T1000 (cell line): ENCODE data around the gene CFAP90.

Source experiments
- DNase-seq: peaks from one replicate; lab custom pipeline; 2025; ENCODE audit warnings: mixed read lengths; lab: John Stamatoyannopoulos, UW

CFAP90 gene

GRCh38 chr5:7868427-7868772, 17.5 kb upstream of the CFAP90 start:
- DNase-seq, result no peak

DNA sequence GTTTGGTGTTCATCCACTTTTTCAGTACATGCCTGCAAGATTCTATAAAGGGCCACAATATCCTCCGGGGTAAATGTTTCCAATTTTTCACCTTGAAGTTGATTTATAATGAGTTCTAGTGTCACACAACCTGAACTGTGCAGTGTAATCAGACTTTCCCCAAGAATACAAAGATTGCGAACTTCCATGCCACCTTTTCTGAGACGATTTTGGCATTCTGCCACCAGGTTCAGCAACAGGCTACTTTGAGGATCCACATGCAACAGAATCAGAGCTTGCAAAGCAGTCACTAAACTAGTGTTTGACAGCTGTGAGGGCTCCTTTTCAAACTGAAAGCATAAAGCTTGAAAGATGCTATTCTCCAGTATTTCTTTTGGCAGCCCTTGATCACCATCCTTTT, 16.3 kb upstream of the CFAP90 start:
- DNase-seq, result no peak

DNA sequence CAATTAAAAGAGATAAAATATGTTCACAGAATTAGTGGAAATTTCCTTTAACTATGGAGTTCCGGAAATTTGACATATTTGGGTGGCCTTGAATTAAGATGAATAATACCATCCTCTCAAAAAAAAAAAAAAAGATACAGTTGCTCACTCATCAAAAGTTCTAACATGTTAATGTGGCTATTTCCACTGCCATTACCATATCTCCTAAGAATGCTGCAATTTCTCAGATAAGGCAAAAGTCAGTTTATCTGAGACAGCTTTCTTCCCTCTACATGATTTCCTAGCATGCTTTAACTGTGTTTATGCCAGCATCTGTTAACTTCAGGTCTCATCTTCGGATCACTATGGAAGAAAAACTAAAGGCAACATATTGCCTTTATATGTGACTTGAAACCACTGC, 15.3 kb upstream of the CFAP90 start:
- no peak for DNase-seq

DNA sequence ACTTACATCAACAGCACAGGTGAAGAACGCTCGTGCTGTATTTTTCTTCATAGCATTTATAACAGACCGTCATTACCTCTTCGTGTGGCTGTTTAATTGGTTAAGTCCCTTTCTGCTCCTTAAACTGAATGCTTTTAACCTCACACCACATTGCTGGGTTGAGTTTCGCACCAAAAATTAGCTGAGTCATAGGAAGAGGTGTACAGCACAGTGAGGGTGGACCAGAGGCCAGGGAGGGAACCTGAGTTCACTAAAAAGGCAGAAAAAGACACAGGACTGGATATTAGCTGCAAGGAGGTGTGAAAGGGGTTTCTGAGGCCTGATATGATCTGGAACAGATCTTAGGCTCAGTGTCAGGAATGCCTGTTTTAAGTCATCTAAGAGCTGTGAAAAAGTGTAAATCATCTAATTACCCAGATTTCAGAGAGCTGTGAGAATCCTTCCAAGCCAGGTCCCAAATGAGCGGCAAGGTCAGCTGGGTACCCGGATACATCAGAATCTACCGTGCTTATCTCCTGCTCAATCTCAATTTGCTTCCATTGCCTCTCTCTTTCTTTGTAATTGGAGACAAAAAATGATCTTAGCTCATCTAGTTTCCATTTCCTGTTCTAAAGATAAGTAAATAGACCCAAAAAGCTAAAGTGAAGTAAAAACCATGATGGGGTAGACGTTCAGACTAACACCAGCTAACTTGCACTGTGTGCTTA, 7.1 kb upstream of the CFAP90 start:
- DNase-seq, result no peak

GRCh38 chr5:7857361-7857760, 6.4 kb upstream of the CFAP90 start:
- DNase-seq, result no peak

- DNase-seq, result no peak
Measured at GRCh38 chr5:7856855-7857254, 5.9 kb upstream of the CFAP90 start.

- no peak for DNase-seq
Measured at GRCh38 chr5:7855611-7856010, 4.7 kb upstream of the CFAP90 start.

- no peak for DNase-seq
Measured at GRCh38 chr5:7852988-7853387, 2.1 kb upstream of the CFAP90 start.

- DNase-seq, result no peak
Measured at GRCh38 chr5:7852542-7852941, 1.6 kb upstream of the CFAP90 start.

- DNase-seq, result no peak
Measured at GRCh38 chr5:7851617-7852289, 820 bp upstream of the CFAP90 start.

- no peak for DNase-seq
Measured at GRCh38 chr5:7851240-7851592, 283 bp upstream of the CFAP90 start.

- no peak for DNase-seq
Measured at GRCh38 chr5:7849681-7850394, 1.1 kb downstream of the CFAP90 start.

- no peak for DNase-seq
Measured at GRCh38 chr5:7848296-7848695, 2.6 kb downstream of the CFAP90 start.

DNA sequence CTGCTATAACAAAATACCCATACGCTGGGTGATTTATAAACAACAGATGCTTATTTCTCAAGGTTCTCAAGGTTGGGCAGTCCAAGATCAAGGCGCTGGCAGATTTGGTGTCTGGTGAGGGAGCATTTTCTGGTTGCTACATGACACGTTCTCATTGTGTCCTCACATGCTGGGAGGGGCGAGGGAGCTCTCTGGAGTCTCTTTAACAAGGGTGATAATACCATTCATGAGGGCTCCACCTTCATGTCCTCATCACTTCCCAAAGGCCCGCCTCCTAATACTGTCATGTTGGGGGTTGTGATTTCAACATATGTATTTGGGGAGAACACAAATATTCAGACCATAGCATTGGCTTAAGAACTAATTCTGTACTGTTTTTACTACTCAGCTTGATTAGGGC, 4.6 kb downstream of the CFAP90 start:
- DNase-seq, result no peak

DNA sequence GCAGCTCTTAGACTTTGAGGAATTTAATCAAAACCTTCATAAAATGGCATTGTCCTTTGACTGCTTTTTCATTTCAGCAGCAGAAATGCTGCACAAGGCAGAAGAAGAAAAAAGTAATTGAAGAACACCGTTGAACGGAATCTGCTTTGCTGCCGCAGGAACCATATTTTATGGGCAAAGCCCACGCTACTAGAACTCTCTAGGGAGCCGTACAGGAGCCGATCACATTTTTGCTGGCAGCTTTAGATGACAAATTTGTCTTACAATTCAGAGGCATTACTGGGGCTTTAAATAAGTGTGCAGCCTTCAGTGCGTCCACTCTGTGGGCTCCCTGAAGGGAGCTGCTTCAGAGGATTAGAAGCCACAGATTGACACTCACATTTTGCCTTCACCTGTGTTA, 5.4 kb downstream of the CFAP90 start:
- no peak for DNase-seq

DNA sequence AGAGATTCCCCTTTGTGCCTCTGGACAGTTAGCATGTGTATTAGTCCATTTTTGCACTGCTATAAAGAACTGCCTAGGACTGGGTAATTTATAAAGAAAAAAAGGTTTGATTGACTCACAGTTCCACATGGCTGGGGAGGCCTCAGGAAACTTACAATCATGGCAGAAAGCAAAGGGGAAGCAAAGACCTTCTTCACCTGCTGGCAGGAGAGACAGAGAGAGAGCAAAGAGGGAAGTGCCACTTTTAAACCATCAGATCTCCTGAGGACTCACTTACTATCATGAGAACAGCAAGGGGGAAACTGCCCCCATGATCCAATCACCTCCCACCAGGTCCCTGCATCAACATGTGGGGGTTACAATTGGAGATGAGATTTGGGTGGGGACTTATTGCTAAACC, 6.0 kb downstream of the CFAP90 start:
- no peak for DNase-seq

DNA sequence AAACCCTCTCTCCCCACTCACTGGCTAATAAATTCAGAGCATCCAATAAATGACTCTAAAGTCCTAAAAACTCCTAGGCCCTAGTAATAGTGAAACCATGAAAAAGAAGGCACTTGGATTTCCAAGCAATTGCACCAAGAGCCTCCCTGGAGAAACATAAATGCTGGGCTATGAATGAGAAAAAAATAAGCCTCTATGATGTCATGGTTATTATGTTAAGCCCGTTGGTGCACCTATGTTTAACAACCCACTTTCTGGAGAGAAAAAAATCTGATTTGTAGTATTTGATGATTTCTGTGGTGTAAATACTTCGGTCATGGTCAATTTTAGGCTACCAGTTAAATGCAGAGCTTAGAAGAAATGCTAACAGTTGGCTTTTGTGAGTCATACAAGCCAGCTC, 8.4 kb downstream of the CFAP90 start:
- DNase-seq, result no peak

GRCh38 chr5:7837403-7837802, 13.5 kb downstream of the CFAP90 start:
- DNase-seq, result no peak

DNA sequence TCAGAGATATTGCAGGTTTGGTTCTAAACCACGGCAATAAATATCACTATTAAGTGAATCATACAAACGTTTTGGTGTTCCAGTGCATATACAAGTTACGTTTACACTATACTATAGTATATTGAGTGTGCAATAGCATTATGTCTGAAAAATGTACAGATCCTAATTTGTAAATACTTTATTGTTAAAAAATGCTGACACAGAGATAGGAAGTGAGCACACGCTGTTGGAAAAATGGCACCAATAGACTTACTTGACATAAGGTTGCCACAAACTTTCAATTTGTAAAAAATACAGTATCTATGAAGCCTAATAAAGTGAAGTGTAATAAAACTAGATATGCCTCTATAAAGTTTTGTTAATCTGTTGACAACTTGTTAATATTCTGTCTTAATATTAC, 16.0 kb downstream of the CFAP90 start:
- no peak for DNase-seq

GRCh38 chr5:7828269-7828668, 22.7 kb downstream of the CFAP90 start:
- no peak for DNase-seq

- DNase-seq, result no peak
Measured at GRCh38 chr5:7827610-7828009, 23.3 kb downstream of the CFAP90 start.

DNA sequence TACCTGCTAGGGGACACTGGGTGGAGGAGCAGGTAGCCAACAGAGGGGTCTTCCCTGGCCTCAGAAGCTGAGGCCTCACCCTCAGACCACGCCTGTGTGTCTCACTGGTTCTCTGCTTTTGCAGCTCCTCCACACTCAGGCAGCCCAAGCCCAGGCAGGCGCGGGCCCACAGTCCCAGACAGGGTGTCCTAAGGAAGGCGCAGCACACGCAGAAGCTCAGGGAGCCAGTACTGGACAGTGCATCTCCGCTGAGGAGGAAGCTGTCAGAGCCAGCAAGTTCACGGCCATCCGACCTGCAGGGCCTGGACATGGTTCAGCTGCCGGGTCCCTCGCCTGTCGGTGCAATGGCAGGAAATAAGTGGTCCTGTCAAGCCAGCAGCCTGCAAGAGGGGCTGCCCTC, 25.3 kb downstream of the CFAP90 start:
- DNase-seq, result no peak

DNA sequence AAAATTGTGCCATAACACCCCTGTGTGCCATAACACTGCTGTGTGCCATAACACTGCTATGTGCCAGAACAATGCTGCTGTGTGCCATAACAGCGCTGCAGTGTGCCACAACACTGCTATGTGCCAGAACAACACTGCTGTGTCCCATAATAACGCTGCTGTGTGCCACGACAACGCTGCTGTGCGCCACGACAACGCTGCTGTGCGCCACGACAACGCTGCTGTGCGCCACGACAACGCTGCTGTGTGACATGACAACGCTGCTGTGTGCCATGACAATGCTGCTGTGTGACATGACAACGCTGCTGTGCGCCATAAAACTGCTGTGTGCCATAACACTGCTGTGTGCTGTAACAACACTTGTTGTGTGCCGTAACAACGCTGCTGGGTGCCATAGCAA, 25.9 kb downstream of the CFAP90 start:
- DNase-seq, result no peak

- DNase-seq, result no peak
Measured at GRCh38 chr5:7823594-7823993, 27.3 kb downstream of the CFAP90 start.
